HG03439 (cell line): ENCODE measurements around the gene NDUFS6.

ENCODE experiments used
- ATAC-seq: cut with Tn5 transposase; IDR thresholded peaks from one replicate; pipeline ENCODE4 v1.9.1; 2021; ENCODE audit warnings: mild to moderate bottlenecking, moderate library complexity; ENCODE audit not compliant: unreplicated experiment

Gene NDUFS6

DNA sequence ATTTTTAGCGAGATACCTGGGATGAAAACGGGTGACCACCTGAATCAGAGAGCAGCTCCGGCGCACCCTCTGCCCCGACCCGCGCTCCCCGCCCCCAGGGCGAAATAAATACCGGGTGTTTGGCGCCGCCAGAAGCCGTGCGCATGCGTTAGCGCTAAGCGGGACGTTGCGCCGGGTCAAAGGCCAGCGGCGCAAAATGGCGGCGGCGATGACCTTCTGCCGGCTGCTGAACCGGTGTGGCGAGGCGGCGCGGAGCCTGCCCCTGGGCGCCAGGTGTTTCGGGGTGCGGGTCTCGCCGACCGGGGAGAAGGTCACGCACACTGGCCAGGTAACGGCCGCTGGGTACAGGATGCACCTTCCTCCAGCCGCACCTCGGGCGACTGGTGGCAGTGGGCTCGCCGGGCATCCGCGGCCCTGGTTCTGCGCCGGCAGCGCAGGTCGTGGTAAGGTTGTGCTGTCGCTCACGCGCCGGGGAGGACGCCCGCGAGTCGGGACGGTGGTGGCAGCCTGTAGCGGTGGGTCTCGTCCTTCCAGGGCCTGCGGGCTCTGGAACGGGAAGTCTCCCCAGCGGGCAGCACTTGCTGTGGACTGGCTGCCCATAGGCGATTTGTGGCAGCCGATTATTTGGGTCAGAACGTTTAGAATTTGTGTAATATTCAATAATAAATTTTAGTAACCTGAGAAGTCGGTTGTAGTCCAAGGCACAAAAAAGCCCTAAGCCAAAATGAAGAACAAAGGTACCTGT, at the start of gene NDUFS6:
NDUFS6 (plus strand) TSS at position 186 of the 745 bp plus-strand sequence; CDS start at position 197, 11 bp downstream.
- ATAC-seq, result peak; percentile 57

DNA sequence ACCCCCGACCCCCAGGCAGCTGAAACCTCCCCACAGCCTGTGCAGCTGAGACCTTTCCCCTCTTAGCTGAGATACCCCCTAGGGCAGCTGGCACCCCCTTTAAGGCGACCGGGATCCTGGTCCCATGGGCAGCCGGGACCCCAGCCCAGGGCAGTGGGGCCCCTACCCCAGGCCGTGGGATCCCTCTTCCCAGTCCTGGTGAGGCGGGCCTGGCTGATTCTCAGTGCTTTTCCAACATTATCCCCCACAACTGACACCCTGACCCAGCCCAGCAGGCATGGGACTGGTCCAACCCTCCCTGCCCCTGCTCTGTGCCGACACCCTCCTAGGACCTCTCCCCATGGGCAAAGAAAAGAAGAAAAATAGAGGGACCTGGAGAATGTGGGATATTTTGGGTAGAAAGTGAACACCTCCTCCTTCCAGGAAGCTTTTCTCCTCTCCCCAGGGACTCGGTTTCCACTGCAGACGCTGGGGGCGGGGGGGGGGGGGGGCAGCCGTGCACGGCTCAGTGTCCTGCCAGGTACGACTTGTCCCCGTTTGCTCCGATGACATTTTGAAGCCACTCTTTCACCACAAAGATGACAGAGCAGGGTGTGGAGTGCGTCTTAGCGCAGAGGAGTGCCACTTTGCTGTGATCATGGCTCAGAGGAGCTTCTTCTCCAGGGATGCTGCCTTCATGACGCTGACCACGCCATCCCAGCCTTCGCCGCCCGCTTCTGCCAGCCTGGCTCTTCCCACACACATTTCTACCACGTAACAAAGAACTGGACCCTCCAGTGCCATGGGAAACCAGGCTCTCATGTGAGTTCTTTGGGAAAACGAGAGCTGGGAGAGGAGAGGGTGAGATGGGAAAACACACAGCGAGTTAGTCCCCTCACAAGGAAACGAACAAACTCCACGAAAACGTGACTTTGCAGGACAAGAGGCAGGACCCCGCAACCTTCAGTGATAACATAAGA, 49.1 kb upstream of the NDUFS6 start:
- ATAC-seq, result no peak

- ATAC-seq, result no peak
These were observed 48.3 kb upstream of the NDUFS6 start for GRCh38 chr5:1752881-1753280.

- no peak for ATAC-seq
These were observed 47.7 kb upstream of the NDUFS6 start for GRCh38 chr5:1753490-1753889.

DNA sequence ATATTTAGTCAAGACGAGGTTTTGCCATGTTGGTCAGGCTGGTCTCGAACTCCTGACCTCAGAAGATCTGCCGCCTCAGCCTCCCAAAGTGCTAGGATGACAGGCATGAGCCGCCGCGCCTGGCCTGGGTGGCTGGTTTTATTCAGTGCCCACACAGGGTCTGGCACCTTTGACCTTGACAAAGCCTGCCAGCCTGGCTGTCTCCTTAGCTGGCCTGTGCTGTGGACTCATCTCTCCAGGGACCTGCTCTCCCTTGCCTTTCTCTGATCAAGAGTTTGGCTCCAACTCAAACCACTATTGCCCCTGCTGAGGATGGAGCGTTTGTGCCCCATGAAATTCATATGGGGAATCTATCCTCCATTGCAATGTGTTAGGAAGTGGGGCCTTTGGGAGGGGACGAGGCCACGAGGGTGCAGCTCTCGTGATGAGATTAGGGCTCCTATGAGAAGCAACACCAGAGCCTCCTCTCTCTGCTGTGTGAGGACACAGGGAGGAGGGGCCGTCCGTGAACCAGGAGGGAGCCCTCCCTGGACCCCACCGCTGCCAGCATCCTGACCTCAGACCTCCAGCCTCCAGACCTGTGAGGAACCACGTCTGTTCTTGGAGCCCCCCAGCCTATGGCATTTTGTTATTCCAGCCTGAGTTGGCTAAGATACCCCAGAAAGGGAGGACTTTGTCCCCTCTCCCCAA, 46.5 kb upstream of the NDUFS6 start:
- no peak for ATAC-seq

DNA sequence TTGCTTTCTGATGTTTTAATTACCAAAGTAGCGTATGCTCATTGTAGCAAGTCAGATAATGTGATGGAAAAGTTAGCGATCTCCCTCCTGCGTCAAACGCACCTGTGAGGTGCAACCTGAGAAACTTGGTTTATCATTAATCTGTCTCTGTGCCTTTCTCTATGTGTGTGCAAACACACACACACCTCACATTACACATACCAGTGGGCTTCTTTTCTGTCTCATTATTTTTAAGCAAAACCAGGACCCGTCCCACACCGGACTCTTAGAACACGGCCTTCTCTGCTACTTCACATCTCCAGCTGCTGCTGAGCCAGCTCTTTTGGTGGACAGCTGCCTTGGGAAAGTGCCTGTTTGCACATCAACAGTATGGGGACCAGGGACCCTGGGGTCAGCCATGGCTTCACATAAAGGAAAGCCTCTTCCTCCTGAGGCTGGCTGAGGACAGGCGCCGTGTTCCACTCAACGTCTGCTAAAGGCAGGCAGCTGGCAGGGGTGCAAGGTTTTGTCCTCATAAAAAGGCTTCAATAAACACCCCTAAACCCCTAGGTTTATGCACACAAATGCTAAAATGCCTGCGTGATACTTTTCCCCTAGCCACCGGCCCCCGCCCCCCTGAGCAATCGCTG, 45.8 kb upstream of the NDUFS6 start:
- ATAC-seq, result no peak

GRCh38 chr5:1756481-1756880, 44.7 kb upstream of the NDUFS6 start:
- ATAC-seq, result no peak

GRCh38 chr5:1757511-1757910, 43.7 kb upstream of the NDUFS6 start:
- no peak for ATAC-seq

DNA sequence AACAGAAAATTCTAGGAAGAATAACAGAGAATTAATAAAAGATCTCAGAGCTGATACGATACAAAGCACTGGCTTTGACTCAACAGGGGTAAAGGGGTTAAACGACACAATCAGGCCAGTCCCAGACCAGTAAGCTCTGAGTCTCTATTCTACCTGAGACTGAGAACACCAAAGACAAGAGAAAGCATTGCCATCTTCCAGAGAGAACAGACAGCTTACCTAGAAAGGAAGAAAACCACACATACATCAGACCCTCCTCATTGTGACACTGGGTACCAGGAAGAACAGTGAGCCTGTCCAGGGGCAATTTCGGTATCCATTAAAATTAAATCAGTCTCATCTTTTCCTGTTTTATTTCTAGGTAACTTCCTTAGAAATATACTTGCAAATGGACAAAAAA, 42.6 kb upstream of the NDUFS6 start:
- ATAC-seq, result no peak

GRCh38 chr5:1759378-1759970, 41.7 kb upstream of the NDUFS6 start:
- ATAC-seq, result no peak

- no peak for ATAC-seq
These were observed 41.0 kb upstream of the NDUFS6 start for GRCh38 chr5:1760231-1760630.

GRCh38 chr5:1760656-1761452, 40.4 kb upstream of the NDUFS6 start:
- no peak for ATAC-seq

GRCh38 chr5:1761453-1761755, 39.8 kb upstream of the NDUFS6 start:
- no peak for ATAC-seq

DNA sequence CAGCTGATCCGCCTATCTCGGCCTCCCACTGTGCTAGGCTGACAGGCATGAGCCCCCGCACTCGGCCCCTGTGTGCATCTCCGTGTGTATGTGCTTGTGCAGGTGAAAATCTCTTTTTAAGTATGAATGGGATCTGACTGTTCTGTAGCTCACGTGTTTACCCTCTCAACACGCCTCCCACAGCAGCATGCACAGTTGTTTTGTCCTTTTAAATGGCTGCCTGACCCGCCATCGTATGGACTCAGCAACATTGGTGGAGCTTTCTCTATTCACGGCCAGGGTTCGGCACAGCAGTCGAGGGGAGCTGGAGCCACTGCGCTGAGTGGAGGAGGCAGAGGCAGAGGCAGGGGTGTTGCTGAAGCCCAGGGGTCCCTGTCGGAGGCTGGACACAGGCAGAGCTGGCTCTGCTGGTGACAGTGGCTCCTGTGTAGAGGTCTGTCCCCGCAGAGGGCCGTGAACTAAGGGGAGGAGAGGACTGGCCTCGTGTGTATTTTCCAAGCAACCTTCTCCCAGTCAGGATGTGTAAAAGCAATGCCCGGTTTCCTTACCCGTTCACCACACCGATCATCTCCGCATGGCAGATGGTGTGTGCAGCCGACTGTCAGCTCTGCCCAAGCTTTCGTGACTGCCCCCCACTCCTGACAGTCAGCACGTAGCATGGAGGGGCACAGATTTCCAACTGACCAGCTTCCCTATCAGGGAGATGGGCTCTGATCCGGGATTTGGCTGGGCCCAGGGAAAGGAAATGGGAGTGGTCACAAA, 38.9 kb upstream of the NDUFS6 start:
- ATAC-seq, result no peak

DNA sequence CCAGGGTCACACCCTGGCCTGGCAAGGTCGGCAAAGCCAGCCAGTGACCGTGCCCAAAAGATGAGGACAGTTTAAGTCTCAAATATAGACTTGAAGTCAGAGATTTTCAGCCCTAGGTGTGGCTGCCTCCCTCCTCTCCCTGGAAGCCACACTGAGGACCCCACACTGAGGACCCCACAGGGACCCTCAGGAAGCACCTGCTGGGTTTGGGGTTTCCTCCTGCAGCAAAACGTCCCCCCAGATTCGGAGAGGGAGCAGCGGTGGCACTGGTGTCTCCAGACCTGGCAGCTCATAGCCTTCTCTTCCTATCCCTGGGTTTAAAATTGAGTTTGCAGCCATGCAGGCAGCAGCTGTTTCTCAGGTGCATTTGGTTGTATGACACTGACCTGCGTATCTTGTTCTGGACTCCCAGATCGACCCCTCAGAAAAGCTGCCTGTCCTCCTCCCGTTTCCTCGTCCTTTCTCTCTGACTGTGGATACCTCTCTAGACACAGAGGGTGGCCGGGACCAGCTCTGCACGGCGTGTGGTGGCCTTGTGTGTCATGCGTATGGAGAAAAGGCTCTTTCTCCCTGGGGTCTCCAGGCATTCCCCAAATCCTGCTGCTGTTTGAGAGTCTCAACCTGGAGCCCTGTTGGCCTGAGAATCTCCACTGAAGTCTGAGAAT, 38.2 kb upstream of the NDUFS6 start:
- no peak for ATAC-seq

DNA sequence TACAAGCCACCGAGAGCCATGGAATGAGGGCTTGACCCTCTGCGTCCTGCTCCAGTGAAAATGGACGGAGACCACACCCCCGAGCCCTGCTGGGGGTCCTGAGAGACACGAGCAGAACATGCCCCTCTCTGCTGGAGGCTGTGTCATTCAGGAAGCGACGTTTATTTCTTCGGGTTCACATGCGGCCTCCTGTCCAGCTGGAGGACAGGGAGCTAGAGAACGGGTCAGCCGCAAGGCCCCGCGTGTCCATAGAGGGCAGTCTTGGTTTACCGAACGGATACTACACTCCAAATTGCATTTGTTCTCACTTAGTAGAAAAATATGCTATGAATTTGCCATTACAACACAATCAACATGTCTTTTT, 37.7 kb upstream of the NDUFS6 start:
- ATAC-seq, result no peak

GRCh38 chr5:1763960-1764605, 37.1 kb upstream of the NDUFS6 start:
- no peak for ATAC-seq

GRCh38 chr5:1764606-1764960, 36.6 kb upstream of the NDUFS6 start:
- ATAC-seq, result no peak
